Measurements from ENCODE around the gene CUL4A. TPM values are rescaled to one million over a fixed set of nuclear protein-coding genes. Genes with fewer than 3 reads are reported as not detected.

Gene CUL4A
- total RNA-seq, 1 donor from 2014 or later, result 81.3 TPM

- H3K4me3 ChIP-seq (ENCODE audit: insufficient read depth, low read depth, low read length), result no peak overlapping the region
- Mint-ChIP-seq H3K36me3 (ENCODE audit: low read depth, unreplicated experiment) (peaks cover 3% of the 10 kb centered on the region), H3K27ac (ENCODE audit: unreplicated experiment) (no peak overlapping the region), H3K4me3 (ENCODE audit: unreplicated experiment) (no peak overlapping the region), H3K27me3 (ENCODE audit: low read depth, unreplicated experiment) (no peaks in the 10 kb centered on the region), H3K4me1 (ENCODE audit: low read depth, unreplicated experiment) (peaks cover 14% of the 10 kb centered on the region), H3K9me3 (ENCODE audit: unreplicated experiment) (no peaks in the 10 kb centered on the region)
- FAIRE-seq (no peak), DNase-seq (ENCODE audit: low read depth) (no peak)
- H3K4me1 ChIP-seq (ENCODE audit: insufficient read depth, low read length), result peaks cover 14% of the 10 kb centered on the region
- no peak overlapping the region for H3K4me2 ChIP-seq (ENCODE audit: low read length)
- peaks cover 50% of the 10 kb centered on the region for H4K20me1 ChIP-seq (ENCODE audit: insufficient read depth, low read length)
- TF ChIP-seq CTCF (IDR thresholded peaks at IDR 0.05; ENCODE audit: insufficient read depth, low read depth, low read length), result no peak
- TF ChIP-seq EZH2 (IDR thresholded peaks at IDR 0.05; ENCODE audit: insufficient read depth, low read length), result no peak
- H3K9ac ChIP-seq (ENCODE audit: low read length), result no peak overlapping the region
- H3K79me2 ChIP-seq (ENCODE audit: insufficient read depth, low read length), result peaks cover 91% of the 10 kb centered on the region
- no peak overlapping the region for H3K27ac ChIP-seq (ENCODE audit: low read depth, low read length)
- peaks cover 9% of the 10 kb centered on the region for H3K36me3 ChIP-seq (ENCODE audit: insufficient read depth, low read length)
- no peaks in the 10 kb centered on the region for H3K27me3 ChIP-seq (ENCODE audit: insufficient read depth, low read length)
- no peak overlapping the region for H2AFZ ChIP-seq (ENCODE audit: low read depth, low read length)
- no peaks in the 10 kb centered on the region for H3K9me3 ChIP-seq (ENCODE audit: insufficient read depth, low read depth, low read length)
Measured at GRCh38 chr13:113204378-113204734, 5.1 kb upstream of the CUL4A start.

DNA sequence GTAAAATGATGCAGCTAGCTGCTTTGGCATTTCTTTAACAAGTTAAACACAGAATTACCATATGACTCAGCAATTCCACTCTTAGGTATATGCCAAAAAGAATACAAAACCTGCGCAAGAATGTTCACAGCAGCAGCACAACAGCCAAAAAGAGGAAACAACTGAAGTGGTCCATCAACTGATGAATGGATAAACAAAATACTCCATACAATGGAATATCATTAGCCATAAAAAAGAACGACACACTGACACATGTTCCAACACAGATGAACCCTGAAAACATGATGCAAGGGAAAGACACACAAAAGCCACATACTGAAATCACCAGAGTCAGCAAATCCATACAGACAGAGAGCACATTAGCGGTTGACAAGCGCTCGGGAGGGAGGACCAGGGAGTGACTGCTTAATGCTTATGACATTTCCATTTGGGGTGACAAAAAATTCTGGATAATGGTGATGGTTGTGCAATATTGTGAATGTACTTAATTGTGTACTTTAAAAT, 3.9 kb upstream of the CUL4A start:
- H3K27me3 Mint-ChIP-seq (ENCODE audit: low read depth, unreplicated experiment), result no peaks in the 10 kb centered on the region
- Histone ChIP-seq H3K27me3 (ENCODE audit: insufficient read depth, low read length) (no peaks in the 10 kb centered on the region), H3K27ac (ENCODE audit: low read depth, low read length) (peak overlapping the region; percentile 30), H3K79me2 (ENCODE audit: insufficient read depth, low read length) (peaks cover 89% of the 10 kb centered on the region), H3K36me3 (ENCODE audit: insufficient read depth, low read length) (peaks cover 3% of the 10 kb centered on the region), H3K4me2 (ENCODE audit: low read length) (peak overlapping the region; percentile 51), H3K9ac (ENCODE audit: low read length) (no peak overlapping the region), H3K4me1 (ENCODE audit: insufficient read depth, low read length) (peaks cover 14% of the 10 kb centered on the region), H3K4me3 (ENCODE audit: insufficient read depth, low read depth, low read length) (no peak overlapping the region), H2AFZ (ENCODE audit: low read depth, low read length) (no peak overlapping the region), H3K9me3 (ENCODE audit: insufficient read depth, low read depth, low read length) (no peaks in the 10 kb centered on the region), H4K20me1 (ENCODE audit: insufficient read depth, low read length) (peaks cover 46% of the 10 kb centered on the region)
- FAIRE-seq (peak; percentile 37), DNase-seq (ENCODE audit: low read depth) (peak; percentile 68)
- peak overlapping the region; percentile 2 for H3K27ac Mint-ChIP-seq (ENCODE audit: unreplicated experiment)
- H3K36me3 Mint-ChIP-seq (ENCODE audit: low read depth, unreplicated experiment), result no peaks in the 10 kb centered on the region
- H3K9me3 Mint-ChIP-seq (ENCODE audit: unreplicated experiment), result no peaks in the 10 kb centered on the region
- TF ChIP-seq CTCF (IDR thresholded peaks at IDR 0.05; ENCODE audit: insufficient read depth, low read depth, low read length) (no peak), EZH2 (IDR thresholded peaks at IDR 0.05; ENCODE audit: insufficient read depth, low read length) (no peak)
- H3K4me1 Mint-ChIP-seq (ENCODE audit: low read depth, unreplicated experiment), result peaks cover 14% of the 10 kb centered on the region
- H3K4me3 Mint-ChIP-seq (ENCODE audit: unreplicated experiment), result no peak overlapping the region

DNA sequence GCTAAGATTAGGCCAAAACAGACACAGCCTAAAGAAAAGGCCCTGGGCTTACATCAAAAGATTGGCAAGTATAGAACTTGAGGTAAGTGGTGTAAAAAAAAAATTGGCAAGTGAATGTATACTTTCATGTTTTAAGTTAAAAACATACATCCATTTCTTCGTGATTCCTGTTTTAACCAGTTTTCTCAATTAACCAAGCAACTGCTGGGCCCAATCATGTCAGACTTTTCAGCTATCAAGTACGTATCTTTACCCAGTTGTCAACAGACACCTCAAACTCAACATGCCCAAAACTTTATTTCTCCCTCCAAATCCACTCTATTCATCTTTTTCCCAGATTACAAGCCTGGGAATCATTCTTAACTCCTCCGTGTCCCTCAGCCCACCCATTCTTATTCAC, 2.0 kb upstream of the CUL4A start:
- Mint-ChIP-seq H3K36me3 (ENCODE audit: low read depth, unreplicated experiment) (peaks cover 3% of the 10 kb centered on the region), H3K4me1 (ENCODE audit: low read depth, unreplicated experiment) (peaks cover 17% of the 10 kb centered on the region), H3K27ac (ENCODE audit: unreplicated experiment) (peak overlapping the region; percentile 93), H3K9me3 (ENCODE audit: unreplicated experiment) (no peaks in the 10 kb centered on the region), H3K27me3 (ENCODE audit: low read depth, unreplicated experiment) (no peaks in the 10 kb centered on the region), H3K4me3 (ENCODE audit: unreplicated experiment) (peak overlapping the region; percentile 88)
- Histone ChIP-seq H3K9me3 (ENCODE audit: insufficient read depth, low read depth, low read length) (no peaks in the 10 kb centered on the region), H3K36me3 (ENCODE audit: insufficient read depth, low read length) (peaks cover 3% of the 10 kb centered on the region), H3K79me2 (ENCODE audit: insufficient read depth, low read length) (peaks cover 89% of the 10 kb centered on the region), H3K9ac (ENCODE audit: low read length) (peak overlapping the region; percentile 97), H2AFZ (ENCODE audit: low read depth, low read length) (no peak overlapping the region), H3K27ac (ENCODE audit: low read depth, low read length) (peak overlapping the region; percentile 95), H3K27me3 (ENCODE audit: insufficient read depth, low read length) (no peaks in the 10 kb centered on the region), H3K4me2 (ENCODE audit: low read length) (peak overlapping the region; percentile 98), H3K4me3 (ENCODE audit: insufficient read depth, low read depth, low read length) (peak overlapping the region; percentile 84), H4K20me1 (ENCODE audit: insufficient read depth, low read length) (peaks cover 56% of the 10 kb centered on the region), H3K4me1 (ENCODE audit: insufficient read depth, low read length) (peaks cover 21% of the 10 kb centered on the region)
- TF ChIP-seq EZH2 (IDR thresholded peaks at IDR 0.05; ENCODE audit: insufficient read depth, low read length), result no peak
- TF ChIP-seq CTCF (IDR thresholded peaks at IDR 0.05; ENCODE audit: insufficient read depth, low read depth, low read length), result no peak
- FAIRE-seq, result no peak
- no peak for DNase-seq (ENCODE audit: low read depth)
